K562 (cell line): Measurements from ENCODE around the gene DENND6A. TPM values are rescaled to one million over a fixed set of nuclear protein-coding genes. Genes with fewer than 3 reads are reported as not detected.

Experiments
- ATAC-seq: fragments of 200-7000 bp; cut with Tn5 transposase; 3 replicates; pipeline ENCODE4 v1.9.1; 2020; ENCODE audit warnings: moderate library complexity
- BruUV-seq: library from RNA; stranded (reverse); fragments of 400-500 nt; replicated peaks from 2 replicates; lab custom pipeline; 2021; lab: Mats Ljungman, UMichigan
- CTCF ChIA-PET: fragments of 300-600 bp; formaldehyde crosslinking; extraction: SDS; loops from one replicate; lab custom pipeline; 2021; ENCODE audit warnings: low intra/inter-chr PET ratio; lab: Yijun Ruan, JAX
- POLR2A ChIA-PET: fragments of 300-600, 350-650 bp; sonication (Branson Sonifier 250); formaldehyde crosslinking; extraction: SDS; loops from one replicate; lab custom pipeline; 2021; ENCODE audit warnings: antibody characterized with exemption, inconsistent platforms; lab: Yijun Ruan, JAX
- DNase-seq, 4 experiments: peaks; one replicate each; pipeline versions ENCODE4 v3.0.0 to v3.0.0-alpha.2; 2011 to 2018; ENCODE audit warnings: low spot score in 3 of 4, mixed read lengths in 3 of 4; ENCODE audit errors: extremely low read depth in 1 of 4
- FAIRE-seq: peaks from 2 replicates; lab custom pipeline; 2011; peaks lifted over from hg19 to GRCh38; lab: Jason Lieb, UNC
- H2AFZ ChIP-seq: 2 replicates; pipeline ENCODE4 v1.6.0; 2011; ENCODE audit warnings: low read depth, low read length, control low read depth, inconsistent platforms
- H3K27ac ChIP-seq: fragments of 200-600 bp; 3 replicates; pipeline ENCODE4 v1.8.0; 2011; ENCODE audit warnings: low read depth, mild to moderate bottlenecking, control low read depth, inconsistent platforms, low read length, moderate library complexity, mixed read lengths; ENCODE audit errors: extremely low read depth
- H3K27me3 ChIP-seq, 2 experiments: fragments of 300-600 bp in 1 of 2; 2 replicates in 1 of 2; 3 replicates in 1 of 2; pipeline versions ENCODE4 v1.6.0 to v1.8.0; 2011; ENCODE audit warnings: inconsistent platforms in 2 of 2, low read length in 2 of 2, mild to moderate bottlenecking in 1 of 2, mixed read lengths in 1 of 2, moderate library complexity in 1 of 2; ENCODE audit not compliant: control insufficient read depth in 2 of 2, insufficient read depth in 2 of 2
- H3K36me3 ChIP-seq: fragments of 300-600 bp; 3 replicates; pipeline ENCODE4 v1.8.0; 2011; ENCODE audit warnings: mild to moderate bottlenecking, low read length, inconsistent platforms; ENCODE audit not compliant: control insufficient read depth, insufficient read depth
- H3K4me1 ChIP-seq, 2 experiments: fragments of 200-600 bp in 1 of 2; replicated peaks in 1 of 2; 2 replicates in 1 of 2; 3 replicates in 1 of 2; pipeline versions ENCODE4 v1.5.1 to v1.8.0; 2011; ENCODE audit warnings: inconsistent platforms in 2 of 2, low read length in 2 of 2, mild to moderate bottlenecking in 1 of 2, mixed read lengths in 1 of 2, moderate library complexity in 1 of 2; ENCODE audit not compliant: control insufficient read depth in 2 of 2, insufficient read depth in 2 of 2
- H3K4me2 ChIP-seq: 2 replicates; pipeline ENCODE4 v1.6.1; 2011; ENCODE audit warnings: low read length, control low read depth, inconsistent platforms, mixed read lengths; ENCODE audit not compliant: insufficient read depth
- H3K4me3 ChIP-seq: fragments of 200-600 bp; sonication (generic), shearing (Covaris generic); 2 replicates; pipeline ENCODE4 v1.5.1; 2016; ENCODE audit warnings: control low read depth, inconsistent platforms
- H3K79me2 ChIP-seq: fragments of 200-600 bp; 3 replicates; pipeline ENCODE4 v1.8.0; 2011; ENCODE audit warnings: low read length, inconsistent platforms; ENCODE audit not compliant: control insufficient read depth, insufficient read depth
- H3K9ac ChIP-seq, 2 experiments: 2 replicates each; pipeline versions ENCODE4 v1.6.0 to v1.6.1; 2011; ENCODE audit warnings: low read depth in 2 of 2, low read length in 2 of 2, control low read depth in 1 of 2, inconsistent platforms in 1 of 2, mild to moderate bottlenecking in 1 of 2, mixed read lengths in 1 of 2; ENCODE audit not compliant: insufficient read depth in 1 of 2
- H3K9me1 ChIP-seq: one replicate; pipeline ENCODE4 v1.6.0; 2011; ENCODE audit warnings: inconsistent platforms, mild to moderate bottlenecking, low read length, moderate library complexity; ENCODE audit not compliant: control insufficient read depth, insufficient read depth
- H3K9me3 ChIP-seq: replicated peaks from 2 replicates; pipeline ENCODE4 v1.5.1; 2011; ENCODE audit warnings: low read depth, low read length, inconsistent platforms; ENCODE audit not compliant: control insufficient read depth, insufficient read depth
- H4K20me1 ChIP-seq: replicated peaks from 2 replicates; pipeline ENCODE4 v1.6.1; 2011; ENCODE audit warnings: low read length, inconsistent platforms, mixed read lengths; ENCODE audit not compliant: control insufficient read depth, insufficient read depth
- IFI16 ChIP-seq: fragments of 250-450 bp; sonication (Bioruptor Pico); IDR thresholded peaks from 2 replicates; pipeline ENCODE4 v2.1.2; 2022; ENCODE audit warnings: mild to moderate bottlenecking, inconsistent platforms
- NCOA4 ChIP-seq: fragments of 450-650 bp; IDR thresholded peaks from 2 replicates; pipeline ENCODE4 v1.6.1; 2018; ENCODE audit warnings: mild to moderate bottlenecking; ENCODE audit not compliant: partially characterized antibody
- NFYB ChIP-seq: IDR thresholded peaks from 2 replicates; pipeline ENCODE4 v1.6.1; 2011; ENCODE audit warnings: mild to moderate bottlenecking, moderate library complexity; ENCODE audit not compliant: insufficient read length; ENCODE audit errors: extremely low read depth
- SMAD4 ChIP-seq: fragments of 250-450 bp; sonication (Bioruptor Pico); conservative IDR thresholded peaks from 2 replicates; pipeline ENCODE4 v1.8.0; 2021; ENCODE audit warnings: inconsistent platforms, mild to moderate bottlenecking, moderate library complexity
- ZNF140 ChIP-seq: fragments of 250-450 bp; sonication (Bioruptor Pico); IDR thresholded peaks from 2 replicates; pipeline ENCODE4 v1.8.0; 2021; ENCODE audit warnings: moderate library complexity, mild to moderate bottlenecking, inconsistent platforms
- WGBS: fragments of 100-300 bp; shearing (Covaris generic); methylation state at CpG from one replicate; pipeline ENCODE4 v1.1.6; 2016; ENCODE audit warnings: low coverage, mixed read lengths; ENCODE audit not compliant: insufficient coverage; ENCODE audit errors: missing lambda C conversion rate; 5-methylcytosine and 5-hydroxymethylcytosine counted together
- in situ Hi-C: fragments of 300-500 bp; cut with MboI; formaldehyde crosslinking; loops from 4 replicates; pipeline ENCODE4 v1.15.0; 2018; ENCODE audit warnings: inconsistent platforms, mixed read lengths
- intact Hi-C: fragments of 100-400 bp; cut with micrococcal nuclease; formaldehyde crosslinking; loops from 2 replicates; pipeline ENCODE4 v1.14.2; 2022
- polyA plus RNA-seq, 8 experiments: library from polyadenylated mRNA; depleted of rRNA in 4 of 8; stranded (reverse) in 5 of 8; unstranded in 3 of 8; fragments of >200 nt; fragmentation: Nextera tagmentation in 2 of 8; fragmentation: Illumina TruSeq in 1 of 8; extraction: Ambion mirVana in 2 of 8; extraction: Trizol in 1 of 8; gene quantifications; 2 replicates each; pipeline versions ENCODE4 v1.2.1 to v1.2.3, GENCODE V29; 2011 to 2014; ENCODE audit warnings: inconsistent platforms in 1 of 8, missing spikeins in 1 of 8
- total RNA-seq, 7 experiments: library from RNA; depleted of rRNA in 6 of 7; stranded (reverse); fragments of >200 nt in 6 of 7; fragmentation: Illumina TruSeq in 2 of 7; extraction: Trizol in 2 of 7; gene quantifications; 2 replicates each; pipeline versions ENCODE4 v1.2.1 to v1.2.3, GENCODE V29; 2011 to 2021; ENCODE audit warnings: low replicate concordance in 1 of 7
- TF ChIP-seq, protein P1 (sequence below): fragments of 250-450 bp; sonication (Bioruptor Pico); IDR thresholded peaks from 2 replicates; pipeline ENCODE4 v1.5.0; 2021; ENCODE audit warnings: mild to moderate bottlenecking, borderline replicate concordance

The DENND6A gene
- total and polyA plus RNA-seq, 9 of the 15 experiments (the other 6 are each of a cell fraction or from before 2014, with no cell fraction given): 1.5 to 12.7 (median 7.1) TPM

DNA sequence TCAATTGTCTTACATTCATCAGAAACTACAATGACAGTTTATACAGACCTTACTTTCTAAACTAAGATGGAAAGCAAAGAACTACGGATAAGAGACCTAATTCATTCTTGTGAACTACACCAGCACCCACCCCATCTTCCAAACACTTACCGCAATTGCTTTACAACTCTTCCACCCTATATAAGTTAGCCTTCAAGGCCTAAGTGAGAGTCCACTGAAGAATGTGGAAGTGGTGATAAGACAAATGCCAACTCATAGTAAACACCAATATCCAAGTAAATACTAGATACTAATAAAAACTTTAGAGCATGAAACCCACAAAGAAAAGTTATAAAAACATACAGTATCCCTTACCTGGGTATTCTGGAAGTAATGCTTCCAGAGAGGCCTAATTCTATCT, 109.3 kb downstream of the DENND6A start (continued):
- TF ChIP-seq, protein P1, sequence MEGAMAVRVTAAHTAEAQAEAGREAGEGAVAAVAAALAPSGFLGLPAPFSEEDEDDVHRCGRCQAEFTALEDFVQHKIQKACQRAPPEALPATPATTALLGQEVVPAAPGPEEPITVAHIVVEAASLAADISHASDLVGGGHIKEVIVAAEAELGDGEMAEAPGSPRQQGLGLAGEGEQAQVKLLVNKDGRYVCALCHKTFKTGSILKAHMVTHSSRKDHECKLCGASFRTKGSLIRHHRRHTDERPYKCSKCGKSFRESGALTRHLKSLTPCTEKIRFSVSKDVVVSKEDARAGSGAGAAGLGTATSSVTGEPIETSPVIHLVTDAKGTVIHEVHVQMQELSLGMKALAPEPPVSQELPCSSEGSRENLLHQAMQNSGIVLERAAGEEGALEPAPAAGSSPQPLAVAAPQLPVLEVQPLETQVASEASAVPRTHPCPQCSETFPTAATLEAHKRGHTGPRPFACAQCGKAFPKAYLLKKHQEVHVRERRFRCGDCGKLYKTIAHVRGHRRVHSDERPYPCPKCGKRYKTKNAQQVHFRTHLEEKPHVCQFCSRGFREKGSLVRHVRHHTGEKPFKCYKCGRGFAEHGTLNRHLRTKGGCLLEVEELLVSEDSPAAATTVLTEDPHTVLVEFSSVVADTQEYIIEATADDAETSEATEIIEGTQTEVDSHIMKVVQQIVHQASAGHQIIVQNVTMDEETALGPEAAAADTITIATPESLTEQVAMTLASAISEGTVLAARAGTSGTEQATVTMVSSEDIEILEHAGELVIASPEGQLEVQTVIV (CRISPR knock-in tag): no peak
- TF ChIP-seq NCOA4: no peak
- TF ChIP-seq ZNF140 (CRISPR knock-in tag): no peak

DNA sequence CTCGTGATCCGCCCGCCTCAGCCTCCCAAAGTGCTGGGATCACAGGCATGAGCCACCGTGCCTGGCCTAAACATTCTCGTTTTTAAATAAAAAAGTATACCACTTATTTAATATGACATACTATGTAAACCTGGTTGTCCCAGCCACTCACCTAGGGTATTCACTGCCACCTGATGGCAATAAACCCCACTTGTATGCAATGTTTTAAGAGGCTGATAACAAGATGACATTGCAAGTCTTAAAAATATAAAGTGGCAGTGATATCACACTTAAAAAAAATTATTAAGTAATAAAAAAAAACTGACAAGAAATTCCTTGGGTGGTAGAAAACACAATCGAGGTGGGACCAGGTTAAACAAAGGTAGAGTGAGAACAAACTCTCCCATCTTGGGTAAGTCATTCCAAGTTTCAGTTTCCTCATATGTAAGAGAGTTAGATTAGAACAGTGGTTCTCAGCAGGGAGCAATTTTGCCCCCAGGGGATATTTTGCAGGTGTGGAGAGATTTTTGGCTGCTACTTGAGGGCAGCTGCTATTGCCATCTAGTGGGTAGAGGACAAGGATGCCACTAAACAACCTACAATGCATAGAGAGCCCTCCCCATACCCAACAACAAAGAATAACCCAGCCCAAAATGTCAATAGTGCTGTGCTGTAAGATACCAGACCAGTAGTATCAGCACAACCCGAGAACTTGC, 110.3 kb downstream of the DENND6A start:
- Histone ChIP-seq H3K4me2 (no peak overlapping the region), H3K79me2 (peaks cover 66% of the 10 kb centered on the region), H3K27me3 (no peaks in the 10 kb centered on the region), H3K9me1 (no peaks in the 10 kb centered on the region), H3K4me3 (no peak overlapping the region), H3K4me1 (peaks cover 0 to 6% of the 10 kb centered on the region in 2 experiments; a peak in 2 of 5 replicates), H4K20me1 (no peaks in the 10 kb centered on the region), H3K27ac (no peak overlapping the region), H3K9ac (no peak overlapping the region), H3K9me3 (no peaks in the 10 kb centered on the region), H2AFZ (no peak overlapping the region), H3K36me3 (peaks cover 70% of the 10 kb centered on the region)
- FAIRE-seq: no peak
- no peak for DNase-seq
- TF ChIP-seq IFI16 (CRISPR knock-in tag) (no peak), NFYB (no peak), SMAD4 (CRISPR knock-in tag) (no peak)
- intact Hi-C loops: no loop called here
- in situ Hi-C loops: no loop called here
- CTCF ChIA-PET: no interaction called here
- 88% methylated on average over 7 of the region's 7 CpGs for WGBS
- TSS peak; percentile 6 for BruUV-seq
- POLR2A ChIA-PET: interaction anchor here (0.6 to 1.1 kb wide), 2 partner anchors 10 to 11 kb away, joined by 3 read pairs; no protein-coding TSS in a partner anchor
- peak; percentile 21; the same call in 2 of the 3 replicates for ATAC-seq
